HepG2 (cell line): ENCODE results near the gene FBXO30. TPM values are rescaled to one million over a fixed set of nuclear protein-coding genes. Genes with fewer than 3 reads are reported as not detected.

ENCODE experiments used
- ATAC-seq: fragments of 200-7000 bp; cut with Tn5 transposase; 3 replicates; pipeline ENCODE4 v1.9.1; 2020; ENCODE audit warnings: mild to moderate bottlenecking, moderate library complexity
- Bru-seq: library from RNA; stranded (reverse); fragments of 400-500 nt; gene quantifications from one replicate; lab custom pipeline; 2021; lab: Mats Ljungman, UMichigan
- BruChase-seq, 2 experiments: library from RNA; stranded (reverse); fragments of 400-500 nt; gene quantifications; one replicate each; lab custom pipeline; 2021; lab: Mats Ljungman, UMichigan
- BruUV-seq: library from RNA; stranded (reverse); fragments of 400-500 nt; replicated peaks from 2 replicates; lab custom pipeline; 2021; lab: Mats Ljungman, UMichigan
- CTCF ChIA-PET: fragments of 300-600 bp; formaldehyde crosslinking; extraction: SDS; loops from one replicate; lab custom pipeline; 2021; ENCODE audit warnings: low total read pairs, inconsistent platforms, low intra/inter-chr PET ratio; lab: Yijun Ruan, JAX
- POLR2A ChIA-PET: fragments of 350-600 bp; sonication (Branson Sonifier 250); formaldehyde crosslinking; loops from one replicate; lab custom pipeline; 2020; ENCODE audit warnings: antibody characterized with exemption, inconsistent platforms; lab: Yijun Ruan, JAX
- DNase-seq: peaks from one replicate; pipeline ENCODE4 v3.0.0-alpha.2; 2015; ENCODE audit warnings: low spot score
- FAIRE-seq: peaks from 3 replicates; lab custom pipeline; 2011; peaks lifted over from hg19 to GRCh38; lab: Jason Lieb, UNC
- H2AFZ ChIP-seq: one replicate; pipeline ENCODE4 v1.6.1; 2011; ENCODE audit warnings: low read length, inconsistent platforms
- H3K27ac ChIP-seq: fragments of 300-600 bp; 3 replicates; pipeline ENCODE4 v1.8.0; 2011; ENCODE audit warnings: mixed run types, mild to moderate bottlenecking, mixed read lengths, low read length, inconsistent platforms; ENCODE audit not compliant: insufficient read depth; ENCODE audit errors: extremely low read length
- H3K27me3 ChIP-seq, 2 experiments: fragments of 200-600 bp in 1 of 2; 2 replicates in 1 of 2; 3 replicates in 1 of 2; pipeline versions ENCODE4 v1.6.0 to v1.8.0; 2011; ENCODE audit warnings: low read length in 2 of 2, mild to moderate bottlenecking in 2 of 2, moderate library complexity in 2 of 2, inconsistent platforms in 1 of 2; ENCODE audit not compliant: insufficient read depth in 2 of 2, control insufficient read depth in 1 of 2
- H3K36me3 ChIP-seq, 2 experiments: fragments of 200-600 bp in 1 of 2; replicated peaks in 1 of 2; 2 replicates in 1 of 2; 3 replicates in 1 of 2; pipeline versions ENCODE4 v1.5.1 to v1.8.0; 2011; ENCODE audit warnings: low read length in 2 of 2, inconsistent platforms in 1 of 2; ENCODE audit not compliant: insufficient read depth in 2 of 2, control insufficient read depth in 1 of 2
- H3K4me1 ChIP-seq: 2 replicates; pipeline ENCODE4 v1.5.1; 2012; ENCODE audit warnings: low read length, inconsistent platforms; ENCODE audit not compliant: insufficient read depth
- H3K4me2 ChIP-seq: 2 replicates; pipeline ENCODE4 v1.6.0; 2011; ENCODE audit warnings: low read depth, low read length, inconsistent platforms
- H3K4me3 ChIP-seq, 3 experiments: fragments of 200-600 bp in 1 of 3; sonication (generic), shearing (Covaris generic) in 1 of 3; replicated peaks in 1 of 3; 2 replicates each; pipeline ENCODE4 v1.5.1; 2011 to 2016; ENCODE audit warnings: low read length in 3 of 3, inconsistent platforms in 2 of 3, low read depth in 2 of 3, mild to moderate bottlenecking in 2 of 3, control low read depth in 1 of 3, mixed read lengths in 1 of 3; ENCODE audit not compliant: insufficient read depth in 1 of 3
- H3K79me2 ChIP-seq: one replicate; pipeline ENCODE4 v1.6.1; 2011; ENCODE audit warnings: low read length, inconsistent platforms; ENCODE audit not compliant: insufficient read depth
- H3K9ac ChIP-seq: 2 replicates; pipeline ENCODE4 v1.6.0; 2011; ENCODE audit warnings: mild to moderate bottlenecking, low read depth, low read length, inconsistent platforms; ENCODE audit not compliant: insufficient read depth
- H3K9me3 ChIP-seq: 2 replicates; pipeline ENCODE4 v1.5.1; 2012; ENCODE audit warnings: mild to moderate bottlenecking, low read length
- H4K20me1 ChIP-seq: 2 replicates; pipeline ENCODE4 v1.6.0; 2011; ENCODE audit warnings: inconsistent platforms, mild to moderate bottlenecking, low read length, moderate library complexity; ENCODE audit not compliant: insufficient read depth
- DNMT3B ChIP-seq: conservative IDR thresholded peaks from 2 replicates; pipeline ENCODE4 v1.6.1; 2016; ENCODE audit warnings: missing biosample characterization, control low read depth
- ELF4 ChIP-seq: sonication (generic); formaldehyde crosslinking; IDR thresholded peaks from 2 replicates; pipeline ENCODE4 v1.5.0; 2020; ENCODE audit warnings: missing genetic modification reagents, mild to moderate bottlenecking, moderate library complexity, borderline replicate concordance
- GLI4 ChIP-seq: sonication (generic); formaldehyde crosslinking; IDR thresholded peaks from 2 replicates; pipeline ENCODE4 v1.5.1; 2020; ENCODE audit warnings: missing genetic modification reagents, mild to moderate bottlenecking, moderate library complexity, borderline replicate concordance
- HOXA7 ChIP-seq: sonication (generic); formaldehyde crosslinking; IDR thresholded peaks from 2 replicates; pipeline ENCODE4 v1.8.1; 2022; ENCODE audit warnings: mild to moderate bottlenecking, missing genetic modification reagents, moderate library complexity
- NR2C2 ChIP-seq: sonication (generic); formaldehyde crosslinking; IDR thresholded peaks from 2 replicates; pipeline ENCODE4 v1.4.0; 2020; ENCODE audit warnings: missing genetic modification reagents, mild to moderate bottlenecking, moderate library complexity, borderline replicate concordance
- RBM39 ChIP-seq: fragments of 200-400 bp; formaldehyde crosslinking; IDR thresholded peaks from one replicate; pipeline ENCODE4 v1.6.1; 2018; ENCODE audit warnings: antibody characterized with exemption, mild to moderate bottlenecking, low read depth, low read length; ENCODE audit not compliant: poor library complexity, severe bottlenecking
- ZBTB8A ChIP-seq: sonication (generic); formaldehyde crosslinking; IDR thresholded peaks from 2 replicates; pipeline ENCODE4 v1.4.0; 2020; ENCODE audit warnings: mild to moderate bottlenecking, low read depth, missing genetic modification reagents, borderline replicate concordance
- ZNF296 ChIP-seq: sonication (generic); formaldehyde crosslinking; conservative IDR thresholded peaks from 2 replicates; pipeline ENCODE4 v1.5.0; 2020; ENCODE audit warnings: mild to moderate bottlenecking, missing genetic modification reagents
- ZNF326 ChIP-seq: sonication (generic); formaldehyde crosslinking; IDR thresholded peaks from 2 replicates; pipeline ENCODE4 v1.4.0; 2020; ENCODE audit warnings: missing genetic modification reagents, borderline replicate concordance
- WGBS: methylation state at CpG from one replicate; pipeline ENCODE4 v1.1.6; 2017; ENCODE audit warnings: low lambda C conversion rate; 5-methylcytosine and 5-hydroxymethylcytosine counted together
- in situ Hi-C: cut with HindIII; loops from 2 replicates; pipeline ENCODE4 v1.10.0; 2017; ENCODE audit warnings: low pct_unique_long_range_greater_than_20kb; ENCODE audit not compliant: extremely low pct_ligation_motif_present
- intact Hi-C: fragments of 100-400 bp; cut with micrococcal nuclease; formaldehyde crosslinking; loops from one replicate; pipeline ENCODE4 v1.10.0; 2022; ENCODE audit not compliant: unreplicated experiment
- long read RNA-seq, 2 experiments: library from RNA in 1 of 2; library from polyadenylated mRNA in 1 of 2; stranded (forward) in 1 of 2; unstranded in 1 of 2; transcript quantifications; one replicate each; pipeline ENCODE4 v2.0.0, GENCODE V29; 2019 to 2022
- polyA minus RNA-seq, 3 experiments: library from RNA; depleted of rRNA, polyadenylated mRNA; stranded (reverse); fragments of >200 nt; gene quantifications; 2 replicates each; pipeline ENCODE4 v1.2.3, GENCODE V29; 2011; ENCODE audit warnings: low replicate concordance in 1 of 3
- polyA plus RNA-seq, 8 experiments: library from polyadenylated mRNA; depleted of rRNA in 3 of 8; stranded (reverse) in 7 of 8; unstranded in 1 of 8; fragments of >200 nt; fragmentation: Illumina TruSeq in 4 of 8; extraction: Trizol in 4 of 8; gene quantifications; 2 replicates each; pipeline versions ENCODE4 v1.2.1 to v1.2.3, GENCODE V29; 2011 to 2016; ENCODE audit warnings: low read depth in 4 of 8, missing spikeins in 1 of 8, mixed read lengths in 1 of 8; ENCODE audit not compliant: insufficient read depth in 1 of 8
- total RNA-seq, 5 experiments: library from RNA; depleted of rRNA; stranded (reverse); fragments of >200 nt; fragmentation: Illumina TruSeq; extraction: Trizol; gene quantifications; 2 replicates each; pipeline ENCODE4 v1.2.3, GENCODE V29; 2016; ENCODE audit warnings: low read depth in 1 of 5
- TF ChIP-seq, protein P1 (sequence below): sonication (generic); formaldehyde crosslinking; IDR thresholded peaks from 2 replicates; pipeline ENCODE4 v1.5.0; 2020; ENCODE audit warnings: mild to moderate bottlenecking, missing genetic modification reagents
- TF ChIP-seq, protein P2 (sequence below): IDR thresholded peaks from 2 replicates; pipeline ENCODE4 v1.6.1; 2016; ENCODE audit warnings: missing biosample characterization, missing genetic modification reagents, low read depth

The FBXO30 gene, protein sequence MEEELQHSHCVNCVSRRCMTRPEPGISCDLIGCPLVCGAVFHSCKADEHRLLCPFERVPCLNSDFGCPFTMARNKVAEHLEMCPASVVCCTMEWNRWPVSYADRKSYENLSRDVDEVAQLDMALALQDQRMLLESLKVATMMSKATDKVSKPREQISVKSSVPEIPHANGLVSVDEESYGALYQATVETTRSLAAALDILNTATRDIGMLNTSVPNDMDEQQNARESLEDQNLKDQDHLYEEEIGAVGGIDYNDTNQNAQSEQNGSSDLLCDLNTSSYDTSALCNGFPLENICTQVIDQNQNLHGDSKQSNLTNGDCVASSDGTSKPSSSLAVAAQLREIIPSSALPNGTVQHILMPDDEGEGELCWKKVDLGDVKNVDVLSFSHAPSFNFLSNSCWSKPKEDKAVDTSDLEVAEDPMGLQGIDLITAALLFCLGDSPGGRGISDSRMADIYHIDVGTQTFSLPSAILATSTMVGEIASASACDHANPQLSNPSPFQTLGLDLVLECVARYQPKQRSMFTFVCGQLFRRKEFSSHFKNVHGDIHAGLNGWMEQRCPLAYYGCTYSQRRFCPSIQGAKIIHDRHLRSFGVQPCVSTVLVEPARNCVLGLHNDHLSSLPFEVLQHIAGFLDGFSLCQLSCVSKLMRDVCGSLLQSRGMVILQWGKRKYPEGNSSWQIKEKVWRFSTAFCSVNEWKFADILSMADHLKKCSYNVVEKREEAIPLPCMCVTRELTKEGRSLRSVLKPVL
- 7.1 and 11.4 TPM in 2 replicates for total RNA-seq (2016; rRNA removed; fragmentation: Illumina TruSeq; extraction: Trizol)
- total RNA-seq (2016; cell fraction: cytosol; rRNA removed; fragmentation: Illumina TruSeq; extraction: Trizol; ENCODE audit: low read depth), result 2.8 and 3.1 TPM in 2 replicates
- total RNA-seq (2016; cell fraction: insoluble cytoplasmic fraction; rRNA removed; fragmentation: Illumina TruSeq; extraction: Trizol), result 7.3 and 10.8 TPM in 2 replicates
- 6.1 and 7.4 TPM in 2 replicates for total RNA-seq (2016; cell fraction: membrane; rRNA removed; fragmentation: Illumina TruSeq; extraction: Trizol)
- 12.8 and 13.1 TPM in 2 replicates for total RNA-seq (2016; cell fraction: nucleus; rRNA removed; fragmentation: Illumina TruSeq; extraction: Trizol)
- polyA plus RNA-seq (2011; rRNA removed), result 2.8 and 3.2 TPM in 2 replicates
- 0.99 and 2.0 TPM in 2 replicates for polyA plus RNA-seq (2011; cell fraction: cytosol; rRNA removed)
- 2.2 and 2.9 TPM in 2 replicates for polyA plus RNA-seq (2011; cell fraction: nucleus; rRNA removed)
- polyA plus RNA-seq (2012), result 5.9 and 6.1 TPM in 2 replicates
- 0.18 and 0.25 TPM in 2 replicates for polyA plus RNA-seq (2016; cell fraction: cytosol; fragmentation: Illumina TruSeq; extraction: Trizol; ENCODE audit: low read depth)
- 8.4 and 9.0 TPM in 2 replicates for polyA plus RNA-seq (2016; cell fraction: insoluble cytoplasmic fraction; fragmentation: Illumina TruSeq; extraction: Trizol; ENCODE audit: low read depth)
- 1.0 and 1.1 TPM in 2 replicates for polyA plus RNA-seq (2016; cell fraction: membrane; fragmentation: Illumina TruSeq; extraction: Trizol; ENCODE audit: low read depth)
- polyA plus RNA-seq (2016; cell fraction: nucleus; fragmentation: Illumina TruSeq; extraction: Trizol; ENCODE audit: insufficient read depth, low read depth), result 8.4 and 9.2 TPM in 2 replicates
- polyA minus RNA-seq (2011; rRNA and poly(A)+ RNA removed; ENCODE audit: low replicate concordance), result 3.9 and 4.3 TPM in 2 replicates
- polyA minus RNA-seq (2011; cell fraction: cytosol; rRNA and poly(A)+ RNA removed), result 4.1 and 5.3 TPM in 2 replicates
- polyA minus RNA-seq (2011; cell fraction: nucleus; rRNA and poly(A)+ RNA removed), result 34.2 and 35.8 TPM in 2 replicates
- percentile 96 among the genes with signal in this experiment for Bru-seq, nascent RNA
- percentile 85 among the genes with signal in this experiment for BruChase-seq, experiment 1, labeled RNA remaining after a 6-hour chase
- percentile 96 among the genes with signal in this experiment for BruChase-seq, experiment 2, labeled RNA remaining after a 2-hour chase
- long read RNA-seq, experiment 1, partial matches to known transcripts, result 1 of 5 reads
- long read RNA-seq, experiment 1, other reads (novel, unspliced or antisense), result 4 of 5 reads
- long read RNA-seq, experiment 2, partial matches to known transcripts, result 0 of 13 reads
- long read RNA-seq, experiment 2, other reads (novel, unspliced or antisense), result 13 of 13 reads

DNA sequence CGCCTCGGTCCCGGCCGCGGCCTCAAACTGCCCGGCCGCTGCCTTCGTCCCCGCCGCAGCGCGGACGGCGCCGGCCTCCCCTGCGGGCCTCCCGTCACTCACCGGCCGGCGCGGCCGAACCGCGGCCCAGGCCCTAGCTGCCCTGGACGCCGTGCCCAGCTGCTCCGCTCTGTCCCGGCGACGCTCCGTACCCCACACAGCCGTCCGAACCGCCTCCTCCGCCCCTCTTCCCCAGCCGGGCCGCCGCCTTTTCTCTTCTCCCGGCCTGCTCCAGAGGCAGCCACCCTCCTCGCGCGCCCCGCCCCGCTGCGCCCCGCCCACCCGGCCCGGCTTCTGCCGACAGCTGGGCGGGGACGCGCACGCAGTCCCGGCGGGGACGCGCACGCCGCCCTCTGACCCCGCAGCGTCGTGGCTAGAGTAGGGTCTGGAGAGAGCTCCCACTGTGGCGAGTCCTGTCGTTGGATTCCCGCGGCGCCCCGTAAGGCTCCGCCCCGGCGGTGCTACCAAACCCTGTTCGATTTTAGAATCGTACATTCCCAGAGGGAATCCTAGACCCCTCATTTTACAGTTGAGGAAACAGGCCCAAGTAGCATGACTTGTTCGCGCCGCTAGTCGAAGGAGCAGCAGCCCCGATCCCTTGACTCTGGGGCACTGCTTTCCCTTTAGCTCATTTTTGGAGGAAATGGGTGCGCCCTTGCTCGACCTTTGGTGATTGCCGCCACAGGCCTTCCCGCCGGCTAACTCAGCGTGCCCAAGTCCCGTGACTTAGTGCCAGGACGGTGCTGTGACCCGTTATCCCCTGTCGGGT is at the start of gene FBXO30:
Gene FBXO30, minus strand, starts transcription at position 295 of the 808 bp plus-strand sequence. CDS start 8,390 bp downstream, outside the sequence.
- TSS peak; percentile 74 for BruUV-seq
- peak; percentile 48 for FAIRE-seq
- H3K9ac ChIP-seq, result peak within 1 kb of the TSS; percentile 94
- no peak for TF ChIP-seq ELF4 (CRISPR knock-in tag)
- TF ChIP-seq NR2C2 (CRISPR knock-in tag), result peak; percentile 99
- TF ChIP-seq HOXA7 (CRISPR knock-in tag), result no peak
- peak; percentile 22; the same call in 1 of the 2 replicates for TF ChIP-seq GLI4 (CRISPR knock-in tag)
- TF ChIP-seq ZNF296 (CRISPR knock-in tag), result no peak
- no peak for TF ChIP-seq RBM39
- TF ChIP-seq, protein P1, sequence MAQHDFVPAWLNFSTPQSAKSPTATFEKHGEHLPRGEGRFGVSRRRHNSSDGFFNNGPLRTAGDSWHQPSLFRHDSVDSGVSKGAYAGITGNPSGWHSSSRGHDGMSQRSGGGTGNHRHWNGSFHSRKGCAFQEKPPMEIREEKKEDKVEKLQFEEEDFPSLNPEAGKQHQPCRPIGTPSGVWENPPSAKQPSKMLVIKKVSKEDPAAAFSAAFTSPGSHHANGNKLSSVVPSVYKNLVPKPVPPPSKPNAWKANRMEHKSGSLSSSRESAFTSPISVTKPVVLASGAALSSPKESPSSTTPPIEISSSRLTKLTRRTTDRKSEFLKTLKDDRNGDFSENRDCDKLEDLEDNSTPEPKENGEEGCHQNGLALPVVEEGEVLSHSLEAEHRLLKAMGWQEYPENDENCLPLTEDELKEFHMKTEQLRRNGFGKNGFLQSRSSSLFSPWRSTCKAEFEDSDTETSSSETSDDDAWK (CRISPR knock-in tag), result no peak
- TF ChIP-seq, protein P2, sequence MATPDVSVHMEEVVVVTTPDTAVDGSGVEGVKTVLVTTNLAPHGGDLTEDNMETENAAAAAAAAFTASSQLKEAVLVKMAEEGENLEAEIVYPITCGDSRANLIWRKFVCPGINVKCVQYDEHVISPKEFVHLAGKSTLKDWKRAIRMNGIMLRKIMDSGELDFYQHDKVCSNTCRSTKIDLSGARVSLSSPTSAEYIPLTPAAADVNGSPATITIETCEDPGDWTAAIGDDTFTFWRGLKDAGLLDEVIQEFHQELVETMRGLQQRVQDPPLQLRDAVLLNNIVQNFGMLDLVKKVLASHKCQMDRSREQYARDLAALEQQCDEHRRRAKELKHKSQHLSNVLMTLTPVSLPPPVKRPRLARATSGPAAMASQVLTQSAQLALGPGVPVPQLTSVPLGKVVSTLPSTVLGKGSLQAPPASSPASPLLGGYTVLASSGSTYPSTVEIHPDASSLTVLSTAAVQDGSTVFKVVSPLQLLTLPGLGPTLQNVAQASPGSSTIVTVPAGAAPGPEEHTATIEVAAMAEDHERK (CRISPR knock-in tag), result peak; percentile 98
- TF ChIP-seq ZBTB8A (CRISPR knock-in tag), result no peak
- TF ChIP-seq ZNF326 (CRISPR knock-in tag), result no peak
- TF ChIP-seq DNMT3B, result no peak

More for the DNA sequence above, at the start of gene FBXO30:
- Histone ChIP-seq H3K9me3 (no peaks in the 10 kb centered on the region), H3K36me3 (no peaks in the 10 kb centered on the region), H3K79me2 (peaks cover 45% of the 10 kb centered on the region), H3K27ac (peak within 1 kb of the TSS; percentile 90), H3K4me1 (peaks cover 33% of the 10 kb centered on the region), H4K20me1 (peaks cover 8% of the 10 kb centered on the region), H3K4me2 (peak within 1 kb of the TSS; percentile 87), H3K27me3 (no peaks in the 10 kb centered on the region; a peak in 2 of 5 replicates), H2AFZ (peak within 1 kb of the TSS; percentile 75), H3K4me3 (peak within 1 kb of the TSS; percentile 84 to 98 (median 84))
- ChIA-PET POLR2A (interaction anchor here (0.6 to 3.2 kb wide), 10 partner anchors 9 to 729 kb away, joined by 3 to 84 read pairs (median 4); partner anchors contain the start of genes EPM2A, RAB32 and SHPRH), CTCF (no interaction called here)
- WGBS, result under 1% methylated on average over 73 of the region's 88 CpGs
- ATAC-seq (peak; percentile 91), DNase-seq (peak; percentile 84)
- in situ Hi-C loops (loop anchor here (5.0 to 25.0 kb wide), 2 partner anchors 77 to 1498 kb away; partner anchors contain the start of gene EPM2A), intact Hi-C loops (loop anchor here (1.0 to 5.0 kb wide), 4 partner anchors 78 to 1382 kb away; partner anchors contain the start of gene SHPRH)
